ENCODE results near the gene PTOV1. TPM values are rescaled to one million over a fixed set of nuclear protein-coding genes. Genes with fewer than 3 reads are reported as not detected.

Gene PTOV1
- total RNA-seq, 1 donor from 2014 or later = 168 TPM

- peak overlapping the region; percentile 27 for H3K27ac Mint-ChIP-seq (ENCODE audit: unreplicated experiment)
- no peak for DNase-seq (ENCODE audit: low spot score)
Observed at GRCh38 chr19:49895566-49896297, 44.8 kb downstream of the PTOV1 start.

GRCh38 chr19:49896863-49897621 lies 46.1 kb downstream of the PTOV1 start, which contains the start of gene IL4I1:
Gene IL4I1 (minus strand): TSS chr19:49896887. CDS start chr19:49896160, 727 bp downstream.
- Mint-ChIP-seq H3K36me3 (ENCODE audit: low read depth) (no peaks in the 10 kb centered on the region), H3K4me1 (ENCODE audit: low read depth) (peaks cover 4% of the 10 kb centered on the region), H3K4me3 (ENCODE audit: unreplicated experiment) (no peak within 1 kb of the TSS), H3K27me3 (ENCODE audit: low read depth) (peaks cover 10% of the 10 kb centered on the region), H3K9me3 (ENCODE audit: low read depth) (no peaks in the 10 kb centered on the region), H3K27ac (ENCODE audit: unreplicated experiment) (peak within 1 kb of the TSS; percentile 27)
- DNase-seq (ENCODE audit: low spot score) = no peak
- TF ChIP-seq, protein P1, sequence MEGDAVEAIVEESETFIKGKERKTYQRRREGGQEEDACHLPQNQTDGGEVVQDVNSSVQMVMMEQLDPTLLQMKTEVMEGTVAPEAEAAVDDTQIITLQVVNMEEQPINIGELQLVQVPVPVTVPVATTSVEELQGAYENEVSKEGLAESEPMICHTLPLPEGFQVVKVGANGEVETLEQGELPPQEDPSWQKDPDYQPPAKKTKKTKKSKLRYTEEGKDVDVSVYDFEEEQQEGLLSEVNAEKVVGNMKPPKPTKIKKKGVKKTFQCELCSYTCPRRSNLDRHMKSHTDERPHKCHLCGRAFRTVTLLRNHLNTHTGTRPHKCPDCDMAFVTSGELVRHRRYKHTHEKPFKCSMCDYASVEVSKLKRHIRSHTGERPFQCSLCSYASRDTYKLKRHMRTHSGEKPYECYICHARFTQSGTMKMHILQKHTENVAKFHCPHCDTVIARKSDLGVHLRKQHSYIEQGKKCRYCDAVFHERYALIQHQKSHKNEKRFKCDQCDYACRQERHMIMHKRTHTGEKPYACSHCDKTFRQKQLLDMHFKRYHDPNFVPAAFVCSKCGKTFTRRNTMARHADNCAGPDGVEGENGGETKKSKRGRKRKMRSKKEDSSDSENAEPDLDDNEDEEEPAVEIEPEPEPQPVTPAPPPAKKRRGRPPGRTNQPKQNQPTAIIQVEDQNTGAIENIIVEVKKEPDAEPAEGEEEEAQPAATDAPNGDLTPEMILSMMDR (IDR thresholded peaks at IDR 0.05) = no peak

More at GRCh38 chr19:49895566-49896297, 44.8 kb downstream of the PTOV1 start:
- TF ChIP-seq, protein P1 (IDR thresholded peaks at IDR 0.05) = no peak
- no peaks in the 10 kb centered on the region for H3K9me3 Mint-ChIP-seq (ENCODE audit: low read depth)
- peaks cover 10% of the 10 kb centered on the region for H3K27me3 Mint-ChIP-seq (ENCODE audit: low read depth)
- no peak overlapping the region for H3K4me3 Mint-ChIP-seq (ENCODE audit: unreplicated experiment)
- no peaks in the 10 kb centered on the region for H3K36me3 Mint-ChIP-seq (ENCODE audit: low read depth)
- peaks cover 4% of the 10 kb centered on the region for H3K4me1 Mint-ChIP-seq (ENCODE audit: low read depth)

- Mint-ChIP-seq H3K36me3 (ENCODE audit: low read depth) (peaks cover 13% of the 10 kb centered on the region), H3K27ac (ENCODE audit: unreplicated experiment) (no peak overlapping the region), H3K9me3 (ENCODE audit: low read depth) (no peaks in the 10 kb centered on the region), H3K4me3 (ENCODE audit: unreplicated experiment) (no peak overlapping the region), H3K4me1 (ENCODE audit: low read depth) (no peaks in the 10 kb centered on the region), H3K27me3 (ENCODE audit: low read depth) (no peaks in the 10 kb centered on the region)
- DNase-seq (ENCODE audit: low spot score) = no peak
- TF ChIP-seq, protein P1 (IDR thresholded peaks at IDR 0.05) = no peak
Observed at GRCh38 chr19:49904136-49904535, 53.2 kb downstream of the PTOV1 start.

- TF ChIP-seq, protein P1 (IDR thresholded peaks at IDR 0.05) = no peak
- no peak for DNase-seq (ENCODE audit: low spot score)
- no peaks in the 10 kb centered on the region for H3K27me3 Mint-ChIP-seq (ENCODE audit: low read depth)
- H3K9me3 Mint-ChIP-seq (ENCODE audit: low read depth) = no peaks in the 10 kb centered on the region
- no peak overlapping the region for H3K27ac Mint-ChIP-seq (ENCODE audit: unreplicated experiment)
- H3K4me1 Mint-ChIP-seq (ENCODE audit: low read depth) = peaks cover 11% of the 10 kb centered on the region
- H3K36me3 Mint-ChIP-seq (ENCODE audit: low read depth) = peaks cover 15% of the 10 kb centered on the region
- H3K4me3 Mint-ChIP-seq (ENCODE audit: unreplicated experiment) = no peak overlapping the region
Observed at GRCh38 chr19:49906879-49907564, 56.1 kb downstream of the PTOV1 start.
